PC-3 (cell line): ENCODE data around the gene IL1RAP.

Source experiments
- CTCF ChIP-seq: fragments of 300-600 bp; sonication (generic); conservative IDR thresholded peaks from 2 replicates; pipeline ENCODE4 v1.5.1; 2017; ENCODE audit warnings: antibody characterized with exemption, low read depth, mild to moderate bottlenecking, low read length
- EZH2phosphoT487 ChIP-seq: fragments of 300-600 bp; sonication (generic); IDR thresholded peaks from 2 replicates; pipeline ENCODE4 v1.6.1; 2018; ENCODE audit warnings: mild to moderate bottlenecking, antibody characterized with exemption, low read length, borderline replicate concordance

- TF ChIP-seq CTCF (no peak), EZH2phosphoT487 (no peak)
These were observed 66.5 kb downstream of the IL1RAP start for GRCh38 chr3:190580417-190580816.
